HL-60/S4 treated with phorbol 12-myristate 13-acetate at 8.2 ng/mL for 4 days and 3 days (cell line): ENCODE data around the gene ASTN1.

Experiments used
- in situ Hi-C: fragments of 300-500 bp; cut with MboI; formaldehyde crosslinking; loops from 2 replicates; pipeline ENCODE4 v1.15.0; 2022; ENCODE audit warnings: low sequenced_read_pairs

The ASTN1 gene

GRCh38 chr1:176932114-176933104, 232.1 kb downstream of the ASTN1 start:
- in situ Hi-C loops: no loop called here

GRCh38 chr1:176931526-176931925, 233.0 kb downstream of the ASTN1 start:
- in situ Hi-C loops: no loop called here

- in situ Hi-C loops: no loop called here
Measured at GRCh38 chr1:176926330-176927086, 238.0 kb downstream of the ASTN1 start.

- in situ Hi-C loops: no loop called here
Measured at GRCh38 chr1:176925223-176925622, 239.3 kb downstream of the ASTN1 start.

GRCh38 chr1:176923283-176923682, 241.2 kb downstream of the ASTN1 start:
- in situ Hi-C loops: no loop called here

- in situ Hi-C loops: no loop called here
Measured at GRCh38 chr1:176919386-176920378, 244.8 kb downstream of the ASTN1 start.

GRCh38 chr1:176905648-176906047, 258.9 kb downstream of the ASTN1 start:
- in situ Hi-C loops: no loop called here

GRCh38 chr1:176904057-176904751, 260.3 kb downstream of the ASTN1 start:
- in situ Hi-C loops: no loop called here

GRCh38 chr1:176903474-176903873, 261.0 kb downstream of the ASTN1 start:
- in situ Hi-C loops: no loop called here

GRCh38 chr1:176899321-176899720, 265.2 kb downstream of the ASTN1 start:
- in situ Hi-C loops: no loop called here

GRCh38 chr1:176897350-176898236, 266.9 kb downstream of the ASTN1 start:
- in situ Hi-C loops: no loop called here

- in situ Hi-C loops: no loop called here
Measured at GRCh38 chr1:176896216-176896615, 268.3 kb downstream of the ASTN1 start.

GRCh38 chr1:176894450-176894849, 270.1 kb downstream of the ASTN1 start:
- in situ Hi-C loops: no loop called here

GRCh38 chr1:176893625-176894352, 270.7 kb downstream of the ASTN1 start:
- in situ Hi-C loops: no loop called here

- in situ Hi-C loops: no loop called here
Measured at GRCh38 chr1:176888471-176889032, 276.0 kb downstream of the ASTN1 start.

- in situ Hi-C loops: no loop called here
Measured at GRCh38 chr1:176885751-176886150, 278.8 kb downstream of the ASTN1 start.

- in situ Hi-C loops: no loop called here
Measured at GRCh38 chr1:176885341-176885740, 279.2 kb downstream of the ASTN1 start.

- in situ Hi-C loops: no loop called here
Measured at GRCh38 chr1:176884911-176885310, 279.6 kb downstream of the ASTN1 start.
